HepG2 (cell line): ENCODE results near the gene CORO7. TPM values are rescaled to one million over a fixed set of nuclear protein-coding genes. Genes with fewer than 3 reads are reported as not detected.

Experiments
- ATAC-seq: fragments of 200-7000 bp; cut with Tn5 transposase; 3 replicates; pipeline ENCODE4 v1.9.1; 2020; ENCODE audit warnings: mild to moderate bottlenecking, moderate library complexity
- BruUV-seq: library from RNA; stranded (reverse); fragments of 400-500 nt; replicated peaks from 2 replicates; lab custom pipeline; 2021; lab: Mats Ljungman, UMichigan
- CTCF ChIA-PET: fragments of 300-600 bp; formaldehyde crosslinking; extraction: SDS; loops from one replicate; lab custom pipeline; 2021; ENCODE audit warnings: low total read pairs, inconsistent platforms, low intra/inter-chr PET ratio; lab: Yijun Ruan, JAX
- POLR2A ChIA-PET: fragments of 350-600 bp; sonication (Branson Sonifier 250); formaldehyde crosslinking; loops from one replicate; lab custom pipeline; 2020; ENCODE audit warnings: antibody characterized with exemption, inconsistent platforms; lab: Yijun Ruan, JAX
- DNase-seq: peaks from one replicate; pipeline ENCODE4 v3.0.0-alpha.2; 2015; ENCODE audit warnings: low spot score
- FAIRE-seq: peaks from 3 replicates; lab custom pipeline; 2011; peaks lifted over from hg19 to GRCh38; lab: Jason Lieb, UNC
- H2AFZ ChIP-seq: one replicate; pipeline ENCODE4 v1.6.1; 2011; ENCODE audit warnings: low read length, inconsistent platforms
- H3K27ac ChIP-seq: fragments of 300-600 bp; 3 replicates; pipeline ENCODE4 v1.8.0; 2011; ENCODE audit warnings: mixed run types, mild to moderate bottlenecking, mixed read lengths, low read length, inconsistent platforms; ENCODE audit not compliant: insufficient read depth; ENCODE audit errors: extremely low read length
- H3K27me3 ChIP-seq, 2 experiments: fragments of 200-600 bp in 1 of 2; 2 replicates in 1 of 2; 3 replicates in 1 of 2; pipeline versions ENCODE4 v1.6.0 to v1.8.0; 2011; ENCODE audit warnings: low read length in 2 of 2, mild to moderate bottlenecking in 2 of 2, moderate library complexity in 2 of 2, inconsistent platforms in 1 of 2; ENCODE audit not compliant: insufficient read depth in 2 of 2, control insufficient read depth in 1 of 2
- H3K36me3 ChIP-seq, 2 experiments: fragments of 200-600 bp in 1 of 2; replicated peaks in 1 of 2; 2 replicates in 1 of 2; 3 replicates in 1 of 2; pipeline versions ENCODE4 v1.5.1 to v1.8.0; 2011; ENCODE audit warnings: low read length in 2 of 2, inconsistent platforms in 1 of 2; ENCODE audit not compliant: insufficient read depth in 2 of 2, control insufficient read depth in 1 of 2
- H3K4me1 ChIP-seq: 2 replicates; pipeline ENCODE4 v1.5.1; 2012; ENCODE audit warnings: low read length, inconsistent platforms; ENCODE audit not compliant: insufficient read depth
- H3K4me2 ChIP-seq: 2 replicates; pipeline ENCODE4 v1.6.0; 2011; ENCODE audit warnings: low read depth, low read length, inconsistent platforms
- H3K4me3 ChIP-seq, 3 experiments: fragments of 200-600 bp in 1 of 3; sonication (generic), shearing (Covaris generic) in 1 of 3; replicated peaks in 1 of 3; 2 replicates each; pipeline ENCODE4 v1.5.1; 2011 to 2016; ENCODE audit warnings: low read length in 3 of 3, inconsistent platforms in 2 of 3, low read depth in 2 of 3, mild to moderate bottlenecking in 2 of 3, control low read depth in 1 of 3, mixed read lengths in 1 of 3; ENCODE audit not compliant: insufficient read depth in 1 of 3
- H3K79me2 ChIP-seq: one replicate; pipeline ENCODE4 v1.6.1; 2011; ENCODE audit warnings: low read length, inconsistent platforms; ENCODE audit not compliant: insufficient read depth
- H3K9ac ChIP-seq: 2 replicates; pipeline ENCODE4 v1.6.0; 2011; ENCODE audit warnings: mild to moderate bottlenecking, low read depth, low read length, inconsistent platforms; ENCODE audit not compliant: insufficient read depth
- H3K9me3 ChIP-seq: 2 replicates; pipeline ENCODE4 v1.5.1; 2012; ENCODE audit warnings: mild to moderate bottlenecking, low read length
- H4K20me1 ChIP-seq: 2 replicates; pipeline ENCODE4 v1.6.0; 2011; ENCODE audit warnings: inconsistent platforms, mild to moderate bottlenecking, low read length, moderate library complexity; ENCODE audit not compliant: insufficient read depth
- ATAD3A ChIP-seq: sonication (generic); formaldehyde crosslinking; IDR thresholded peaks from 2 replicates; pipeline ENCODE4 v1.4.0; 2020; ENCODE audit warnings: missing genetic modification reagents
- BHLHE40 ChIP-seq: IDR thresholded peaks from 2 replicates; pipeline ENCODE4 v1.6.1; 2011; ENCODE audit warnings: low read length, improper control_type of control experiment
- DNMT1 ChIP-seq: sonication (generic); formaldehyde crosslinking; IDR thresholded peaks from 2 replicates; pipeline ENCODE4 v1.5.1; 2020; ENCODE audit warnings: mild to moderate bottlenecking, missing genetic modification reagents
- DPF2 ChIP-seq: sonication (generic); formaldehyde crosslinking; IDR thresholded peaks from 2 replicates; pipeline ENCODE4 v1.4.0; 2020; ENCODE audit warnings: mild to moderate bottlenecking, low read depth, missing genetic modification reagents, borderline replicate concordance
- FOXP1 ChIP-seq, 2 experiments: fragments of 450-650 bp in 1 of 2; IDR thresholded peaks; 2 replicates each; pipeline ENCODE4 v1.6.1; 2017 to 2018; ENCODE audit warnings: antibody characterized with exemption in 1 of 2
- MED8 ChIP-seq: sonication (generic); formaldehyde crosslinking; IDR thresholded peaks from 2 replicates; pipeline ENCODE4 v1.8.1; 2023; ENCODE audit warnings: mild to moderate bottlenecking, missing genetic modification reagents; ENCODE audit not compliant: insufficient replicate concordance
- PHB2 ChIP-seq: fragments of 450-650 bp; IDR thresholded peaks from 2 replicates; pipeline ENCODE4 v1.6.1; 2018; ENCODE audit not compliant: partially characterized antibody
- RARA ChIP-seq: IDR thresholded peaks from 2 replicates; pipeline ENCODE4 v1.6.1; 2016; ENCODE audit warnings: missing genetic modification reagents, missing compliant biosample characterization
- RBFOX2 ChIP-seq: fragments of 200-400 bp; formaldehyde crosslinking; IDR thresholded peaks from 2 replicates; pipeline ENCODE4 v1.6.1; 2017; ENCODE audit warnings: low read depth, mild to moderate bottlenecking, low read length
- RBM22 ChIP-seq: fragments of 200-400 bp; formaldehyde crosslinking; optimal IDR thresholded peaks from 2 replicates; pipeline ENCODE3; 2017; ENCODE audit warnings: mild to moderate bottlenecking, low read length, moderate library complexity
- RELA ChIP-seq: sonication (generic); formaldehyde crosslinking; IDR thresholded peaks from 2 replicates; pipeline ENCODE4 v1.4.0; 2020; ENCODE audit warnings: missing genetic modification reagents
- REPIN1 ChIP-seq: sonication (generic); formaldehyde crosslinking; IDR thresholded peaks from 2 replicates; pipeline ENCODE4 v1.8.0; 2022; ENCODE audit warnings: missing genetic modification reagents, low read depth, mild to moderate bottlenecking, borderline replicate concordance
- RFX3 ChIP-seq: IDR thresholded peaks from 2 replicates; pipeline ENCODE4 v1.6.1; 2016; ENCODE audit warnings: missing biosample characterization, missing genetic modification reagents
- RFX5 ChIP-seq: IDR thresholded peaks from 2 replicates; pipeline ENCODE4 v1.6.1; 2011; ENCODE audit warnings: low read depth, low read length, improper control_type of control experiment
- SNAPC2 ChIP-seq: sonication (generic); formaldehyde crosslinking; IDR thresholded peaks from 2 replicates; pipeline ENCODE4 v1.8.1; 2022; ENCODE audit warnings: mild to moderate bottlenecking, missing genetic modification reagents
- SRSF1 ChIP-seq: fragments of 200-400 bp; formaldehyde crosslinking; optimal IDR thresholded peaks from 2 replicates; pipeline ENCODE3; 2017; ENCODE audit warnings: mild to moderate bottlenecking, low read depth, low read length, moderate library complexity
- TAF15 ChIP-seq: fragments of 200-400 bp; formaldehyde crosslinking; IDR thresholded peaks from one replicate; pipeline ENCODE4 v1.6.1; 2018; ENCODE audit warnings: mild to moderate bottlenecking, low read depth, low read length; ENCODE audit not compliant: poor library complexity, severe bottlenecking
- ZEB1 ChIP-seq: IDR thresholded peaks from 2 replicates; pipeline ENCODE4 v1.6.1; 2012; ENCODE audit warnings: mild to moderate bottlenecking, low read depth, inconsistent platforms; ENCODE audit not compliant: insufficient replicate concordance
- ZFP91 ChIP-seq: sonication (generic); formaldehyde crosslinking; IDR thresholded peaks from 2 replicates; pipeline ENCODE4 v1.9.0; 2022; ENCODE audit warnings: missing genetic modification reagents, mild to moderate bottlenecking, borderline replicate concordance
- ZMYM4 ChIP-seq: sonication (generic); formaldehyde crosslinking; IDR thresholded peaks from 2 replicates; pipeline ENCODE4 v1.8.1; 2023; ENCODE audit warnings: mild to moderate bottlenecking, missing genetic modification reagents
- ZNF121 ChIP-seq: sonication (generic); formaldehyde crosslinking; IDR thresholded peaks from 2 replicates; pipeline ENCODE4 v1.5.0; 2020; ENCODE audit warnings: mild to moderate bottlenecking, missing genetic modification reagents
- ZNF230 ChIP-seq: sonication (generic); formaldehyde crosslinking; IDR thresholded peaks from 2 replicates; pipeline ENCODE4 v1.4.0; 2020; ENCODE audit warnings: mild to moderate bottlenecking, missing genetic modification reagents
- ZNF333 ChIP-seq: sonication (generic); formaldehyde crosslinking; IDR thresholded peaks from 2 replicates; pipeline ENCODE4 v1.4.0; 2020; ENCODE audit warnings: mild to moderate bottlenecking, missing genetic modification reagents, borderline replicate concordance
- ZNF414 ChIP-seq: sonication (generic); formaldehyde crosslinking; IDR thresholded peaks from 2 replicates; pipeline ENCODE4 v1.5.0; 2020; ENCODE audit warnings: missing genetic modification reagents
- WGBS: methylation state at CpG from one replicate; pipeline ENCODE4 v1.1.6; 2017; ENCODE audit warnings: low lambda C conversion rate; 5-methylcytosine and 5-hydroxymethylcytosine counted together
- in situ Hi-C: cut with HindIII; loops from 2 replicates; pipeline ENCODE4 v1.10.0; 2017; ENCODE audit warnings: low pct_unique_long_range_greater_than_20kb; ENCODE audit not compliant: extremely low pct_ligation_motif_present
- intact Hi-C: fragments of 100-400 bp; cut with micrococcal nuclease; formaldehyde crosslinking; loops from one replicate; pipeline ENCODE4 v1.10.0; 2022; ENCODE audit not compliant: unreplicated experiment
- polyA plus RNA-seq, 8 experiments: library from polyadenylated mRNA; depleted of rRNA in 3 of 8; stranded (reverse) in 7 of 8; unstranded in 1 of 8; fragments of >200 nt; fragmentation: Illumina TruSeq in 4 of 8; extraction: Trizol in 4 of 8; gene quantifications; 2 replicates each; pipeline versions ENCODE4 v1.2.1 to v1.2.3, GENCODE V29; 2011 to 2016; ENCODE audit warnings: low read depth in 4 of 8, missing spikeins in 1 of 8, mixed read lengths in 1 of 8; ENCODE audit not compliant: insufficient read depth in 1 of 8
- total RNA-seq, 5 experiments: library from RNA; depleted of rRNA; stranded (reverse); fragments of >200 nt; fragmentation: Illumina TruSeq; extraction: Trizol; gene quantifications; 2 replicates each; pipeline ENCODE4 v1.2.3, GENCODE V29; 2016; ENCODE audit warnings: low read depth in 1 of 5
- TF ChIP-seq, protein P1 (sequence below): sonication (generic); formaldehyde crosslinking; IDR thresholded peaks from 2 replicates; pipeline ENCODE4 v1.8.1; 2023; ENCODE audit warnings: missing genetic modification reagents, inconsistent platforms, borderline replicate concordance

The CORO7 gene
- total and polyA plus RNA-seq, 2 of the 13 experiments (the other 11 are each of a cell fraction or from before 2014, with no cell fraction given), result 9.9 to 14.3 TPM

DNA sequence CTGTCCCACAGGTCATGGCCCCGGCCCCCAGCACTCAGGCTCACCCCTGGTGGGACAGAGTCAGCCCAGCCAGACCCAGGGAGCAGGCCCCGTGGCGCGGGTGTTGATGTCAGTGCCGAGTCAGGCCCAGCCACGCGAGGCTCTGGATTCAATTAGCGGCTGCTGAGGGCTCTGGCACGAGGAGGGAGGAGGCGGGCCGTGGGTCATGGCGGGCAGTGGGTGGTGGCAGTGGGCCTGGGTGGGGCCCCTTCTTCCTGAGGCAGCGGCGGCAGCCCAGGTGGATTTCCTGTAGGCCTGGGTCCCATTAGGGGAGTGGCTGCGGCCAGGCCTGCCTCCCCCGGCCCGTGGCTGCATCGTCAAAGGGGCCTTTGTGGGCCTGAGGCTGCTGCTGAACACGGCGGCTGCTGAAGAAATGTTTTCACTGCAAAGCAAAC, 31.9 kb downstream of the CORO7 start:
- Histone ChIP-seq H3K9ac (no peak overlapping the region), H3K36me3 (peaks cover 4 to 14% of the 10 kb centered on the region in 2 experiments), H3K4me2 (no peak overlapping the region), H2AFZ (no peak overlapping the region), H3K27me3 (no peaks in the 10 kb centered on the region), H3K4me3 (no peak overlapping the region), H3K79me2 (peaks cover 4% of the 10 kb centered on the region), H3K9me3 (no peaks in the 10 kb centered on the region), H3K4me1 (peaks cover 20% of the 10 kb centered on the region), H3K27ac (no peak overlapping the region), H4K20me1 (peaks cover 21% of the 10 kb centered on the region)
- ChIA-PET CTCF (no interaction called here), POLR2A (interaction anchor here (1.7 kb wide), 1 partner anchor 11 kb away, joined by 6 read pairs; no protein-coding TSS in a partner anchor)
- no TSS peak for BruUV-seq
- no peak for DNase-seq
- intact Hi-C loops (no loop called here), in situ Hi-C loops (no loop called here)
- 87% methylated on average over 13 of the region's 20 CpGs for WGBS
- ATAC-seq, result peak; percentile 1; the same call in 1 of the 3 replicates
- no peak for FAIRE-seq
- TF ChIP-seq PHB2, result no peak
- no peak for TF ChIP-seq FOXP1 (IDR thresholded peaks at IDR 0.05)
- TF ChIP-seq FOXP1 (CRISPR knock-in tag; IDR thresholded peaks at IDR 0.05), result no peak
- TF ChIP-seq ZMYM4 (CRISPR knock-in tag), result no peak
- TF ChIP-seq ZFP91 (CRISPR knock-in tag), result no peak
- no peak for TF ChIP-seq SRSF1
- TF ChIP-seq ZNF414 (CRISPR knock-in tag), result no peak
- TF ChIP-seq DPF2 (CRISPR knock-in tag), result no peak
- peak; percentile 73 for TF ChIP-seq RBM22
- no peak for TF ChIP-seq BHLHE40
- no peak for TF ChIP-seq ZNF121 (CRISPR knock-in tag)
- no peak for TF ChIP-seq RARA
- TF ChIP-seq, protein P1, sequence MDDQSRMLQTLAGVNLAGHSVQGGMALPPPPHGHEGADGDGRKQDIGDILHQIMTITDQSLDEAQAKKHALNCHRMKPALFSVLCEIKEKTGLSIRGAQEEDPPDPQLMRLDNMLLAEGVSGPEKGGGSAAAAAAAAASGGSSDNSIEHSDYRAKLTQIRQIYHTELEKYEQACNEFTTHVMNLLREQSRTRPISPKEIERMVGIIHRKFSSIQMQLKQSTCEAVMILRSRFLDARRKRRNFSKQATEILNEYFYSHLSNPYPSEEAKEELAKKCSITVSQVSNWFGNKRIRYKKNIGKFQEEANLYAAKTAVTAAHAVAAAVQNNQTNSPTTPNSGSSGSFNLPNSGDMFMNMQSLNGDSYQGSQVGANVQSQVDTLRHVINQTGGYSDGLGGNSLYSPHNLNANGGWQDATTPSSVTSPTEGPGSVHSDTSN (CRISPR knock-in tag), result no peak
- no peak for TF ChIP-seq RFX5
- TF ChIP-seq ZEB1, result no peak
- no peak for TF ChIP-seq SNAPC2 (CRISPR knock-in tag)
- no peak for TF ChIP-seq REPIN1 (CRISPR knock-in tag)
- no peak for TF ChIP-seq ZNF333
- TF ChIP-seq MED8 (CRISPR knock-in tag), result no peak
- no peak for TF ChIP-seq ZNF230 (CRISPR knock-in tag)
- TF ChIP-seq ATAD3A (CRISPR knock-in tag), result no peak
- TF ChIP-seq RELA (CRISPR knock-in tag), result no peak
- peak; percentile 75 for TF ChIP-seq RBFOX2
- TF ChIP-seq DNMT1, result no peak
- TF ChIP-seq RFX3 (CRISPR knock-in tag), result no peak
- TF ChIP-seq TAF15, result peak; percentile 62
